ENCODE results near the gene EFCAB12. TPM values are rescaled to one million over a fixed set of nuclear protein-coding genes. Genes with fewer than 3 reads are reported as not detected.

EFCAB12 gene
- total RNA-seq, 2 experiments from 2014 or later = 3.2 to 3.4 TPM

- DNase-seq = no peak
- Mint-ChIP-seq H3K4me1 (ENCODE audit: low read depth) (no peaks in the 10 kb centered on the region), H3K4me3 (no peak overlapping the region), H3K36me3 (ENCODE audit: low read depth) (peaks cover 4% of the 10 kb centered on the region), H3K27ac (no peak overlapping the region), H3K27me3 (no peaks in the 10 kb centered on the region), H3K9me3 (no peaks in the 10 kb centered on the region)
- Histone ChIP-seq H3K9me3 (ENCODE audit: control insufficient read depth in 1 of 2, insufficient read depth in 1 of 2, low read length in 2 of 2) (peaks cover 0 to 9% of the 10 kb centered on the region in 2 experiments), H3K27me3 (ENCODE audit: control insufficient read depth in 1 of 2, insufficient read depth in 2 of 2, low read length in 2 of 2) (no peaks in the 10 kb centered on the region), H3K4me3 (ENCODE audit: low read length) (no peak overlapping the region), H3K4me1 (ENCODE audit: insufficient read depth, low read length) (no peaks in the 10 kb centered on the region), H3K36me3 (ENCODE audit: insufficient read depth, low read length) (peaks cover 4% of the 10 kb centered on the region), H3K27ac (ENCODE audit: low read depth in 1 of 2, low read length in 2 of 2) (no peak overlapping the region)
- TF ChIP-seq, protein P1, sequence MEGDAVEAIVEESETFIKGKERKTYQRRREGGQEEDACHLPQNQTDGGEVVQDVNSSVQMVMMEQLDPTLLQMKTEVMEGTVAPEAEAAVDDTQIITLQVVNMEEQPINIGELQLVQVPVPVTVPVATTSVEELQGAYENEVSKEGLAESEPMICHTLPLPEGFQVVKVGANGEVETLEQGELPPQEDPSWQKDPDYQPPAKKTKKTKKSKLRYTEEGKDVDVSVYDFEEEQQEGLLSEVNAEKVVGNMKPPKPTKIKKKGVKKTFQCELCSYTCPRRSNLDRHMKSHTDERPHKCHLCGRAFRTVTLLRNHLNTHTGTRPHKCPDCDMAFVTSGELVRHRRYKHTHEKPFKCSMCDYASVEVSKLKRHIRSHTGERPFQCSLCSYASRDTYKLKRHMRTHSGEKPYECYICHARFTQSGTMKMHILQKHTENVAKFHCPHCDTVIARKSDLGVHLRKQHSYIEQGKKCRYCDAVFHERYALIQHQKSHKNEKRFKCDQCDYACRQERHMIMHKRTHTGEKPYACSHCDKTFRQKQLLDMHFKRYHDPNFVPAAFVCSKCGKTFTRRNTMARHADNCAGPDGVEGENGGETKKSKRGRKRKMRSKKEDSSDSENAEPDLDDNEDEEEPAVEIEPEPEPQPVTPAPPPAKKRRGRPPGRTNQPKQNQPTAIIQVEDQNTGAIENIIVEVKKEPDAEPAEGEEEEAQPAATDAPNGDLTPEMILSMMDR (IDR thresholded peaks at IDR 0.05) = no peak
- intact Hi-C loops (cut with DNase I, micrococcal nuclease) = no loop called here
- ChIA-PET POLR2A (no interaction called here), CTCF (no interaction called here)
- ATAC-seq (ENCODE audit: poor library complexity) = no peak
Measured at GRCh38 chr3:129377615-129378014, 50.8 kb downstream of the EFCAB12 start.

DNA sequence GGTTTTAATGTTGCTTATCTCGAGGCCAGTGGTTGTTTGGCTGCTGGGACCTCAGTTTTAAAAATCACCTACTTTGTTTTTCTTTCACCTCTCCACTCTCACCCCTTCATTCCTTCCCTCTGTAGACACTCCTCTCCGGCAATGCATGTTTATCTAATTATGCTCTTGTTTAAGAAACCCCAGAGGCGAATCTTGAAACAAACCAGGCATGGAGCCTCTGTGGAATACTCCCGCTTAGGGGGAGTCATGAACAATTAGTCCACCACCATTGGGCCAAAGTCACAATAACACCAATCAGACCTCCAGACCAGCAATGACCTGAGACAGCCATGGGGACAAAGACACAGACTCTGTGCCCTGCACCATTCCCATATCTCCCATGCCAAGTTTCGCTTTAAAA is 53.3 kb downstream of the EFCAB12 start:
- TF ChIP-seq, protein P1 (IDR thresholded peaks at IDR 0.05) = no peak
- no peak overlapping the region for H3K4me3 Mint-ChIP-seq
- intact Hi-C loops (cut with DNase I, micrococcal nuclease) = no loop called here
- no peaks in the 10 kb centered on the region for H3K27me3 ChIP-seq (ENCODE audit: control insufficient read depth in 1 of 2, insufficient read depth in 2 of 2, low read length in 2 of 2)
- H3K27ac Mint-ChIP-seq = no peak overlapping the region
- ATAC-seq (ENCODE audit: poor library complexity) (no peak), DNase-seq (no peak)
- ChIA-PET CTCF (no interaction called here), POLR2A (no interaction called here)
- no peaks in the 10 kb centered on the region for H3K27me3 Mint-ChIP-seq
- H3K36me3 Mint-ChIP-seq (ENCODE audit: low read depth) = peaks cover 4% of the 10 kb centered on the region
- peaks cover 4% of the 10 kb centered on the region for H3K36me3 ChIP-seq (ENCODE audit: insufficient read depth, low read length)
- H3K9me3 ChIP-seq (ENCODE audit: control insufficient read depth in 1 of 2, insufficient read depth in 1 of 2, low read length in 2 of 2) = peaks cover 0 to 9% of the 10 kb centered on the region in 2 experiments
- no peaks in the 10 kb centered on the region for H3K4me1 ChIP-seq (ENCODE audit: insufficient read depth, low read length)
- H3K4me3 ChIP-seq (ENCODE audit: low read length) = no peak overlapping the region
- H3K9me3 Mint-ChIP-seq = no peaks in the 10 kb centered on the region
- H3K4me1 Mint-ChIP-seq (ENCODE audit: low read depth) = no peaks in the 10 kb centered on the region
- H3K27ac ChIP-seq (ENCODE audit: low read depth in 1 of 2, low read length in 2 of 2) = no peak overlapping the region

DNA sequence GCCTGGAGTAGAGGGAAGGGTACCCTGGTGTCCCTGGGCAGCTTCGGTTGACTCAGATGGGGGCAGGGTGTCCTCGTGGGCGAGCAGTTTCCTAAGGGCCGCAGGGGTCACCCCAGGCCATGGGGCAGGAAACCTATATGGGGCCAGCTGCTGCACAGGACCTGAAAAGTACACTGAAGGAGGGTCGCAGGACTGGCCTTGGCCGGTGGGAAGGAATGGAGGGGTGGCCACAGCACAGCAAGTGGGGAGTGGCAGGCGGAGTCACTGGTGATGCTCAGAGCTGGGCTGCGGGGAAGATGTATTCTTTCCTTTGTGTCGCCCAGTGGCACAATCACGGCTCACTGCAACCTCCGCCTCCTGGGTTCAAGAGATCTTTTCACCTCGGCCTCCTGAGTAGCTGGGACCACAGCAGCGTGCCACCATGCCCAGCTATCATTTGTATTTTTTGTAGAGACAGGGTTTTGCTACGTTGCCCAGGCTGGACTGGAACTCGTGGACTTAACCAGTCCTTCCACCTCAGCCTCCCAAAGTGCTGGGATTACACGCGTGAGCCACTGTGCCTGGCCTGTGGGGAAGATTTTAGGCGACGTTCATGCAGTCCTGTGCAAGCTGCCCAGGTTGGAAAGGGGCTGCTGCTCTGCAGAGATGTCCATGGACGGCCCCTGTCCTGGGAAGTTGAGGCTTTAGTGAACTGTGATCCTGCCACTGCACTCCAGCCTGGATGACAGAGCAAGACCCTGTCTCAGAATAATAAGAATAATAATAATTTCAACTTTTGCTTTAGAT is 57.2 kb downstream of the EFCAB12 start:
- DNase-seq (no peak), ATAC-seq (ENCODE audit: poor library complexity) (no peak)
- Mint-ChIP-seq H3K27ac (no peak overlapping the region), H3K27me3 (no peaks in the 10 kb centered on the region), H3K4me1 (ENCODE audit: low read depth) (no peaks in the 10 kb centered on the region), H3K4me3 (no peak overlapping the region), H3K36me3 (ENCODE audit: low read depth) (peaks cover 4% of the 10 kb centered on the region), H3K9me3 (no peaks in the 10 kb centered on the region)
- TF ChIP-seq, protein P1 (IDR thresholded peaks at IDR 0.05) = no peak
- Histone ChIP-seq H3K27me3 (ENCODE audit: control insufficient read depth in 1 of 2, insufficient read depth in 2 of 2, low read length in 2 of 2) (no peaks in the 10 kb centered on the region), H3K4me1 (ENCODE audit: insufficient read depth, low read length) (no peaks in the 10 kb centered on the region), H3K9me3 (ENCODE audit: control insufficient read depth in 1 of 2, insufficient read depth in 1 of 2, low read length in 2 of 2) (no peaks in the 10 kb centered on the region), H3K27ac (ENCODE audit: low read depth in 1 of 2, low read length in 2 of 2) (no peak overlapping the region), H3K36me3 (ENCODE audit: insufficient read depth, low read length) (peaks cover 4% of the 10 kb centered on the region), H3K4me3 (ENCODE audit: low read length) (no peak overlapping the region)
- CTCF ChIA-PET = interaction anchor here (1.9 kb wide), 1 partner anchor 12 kb away, joined by 4 read pairs; no protein-coding TSS in a partner anchor
- intact Hi-C loops (cut with DNase I, micrococcal nuclease) = no loop called here
- POLR2A ChIA-PET = no interaction called here
